ENCODE data around the gene SFMBT2.

The SFMBT2 gene

DNA sequence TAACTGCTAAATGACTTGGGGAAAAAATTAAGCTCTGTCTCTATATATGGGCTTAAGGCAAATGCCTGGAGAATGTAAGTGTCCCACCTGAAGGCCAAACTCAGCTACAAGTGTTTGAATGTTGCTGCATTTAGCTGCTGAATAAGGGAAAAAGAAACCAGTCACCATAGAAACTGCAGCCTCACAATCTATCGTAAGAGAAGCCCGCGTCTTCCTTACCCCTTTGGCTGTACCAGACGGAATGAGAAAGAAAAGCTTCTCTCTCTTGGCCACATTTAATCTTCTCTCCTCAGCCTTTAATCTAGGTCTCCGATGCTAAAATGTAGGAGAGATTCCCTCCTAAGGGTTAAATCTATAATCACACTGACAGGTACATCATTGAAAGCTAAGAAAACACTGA is 147.2 kb downstream of the SFMBT2 start:
- no peak for DNase-seq (ENCODE audit: low spot score)

- DNase-seq (ENCODE audit: low spot score), result no peak
Observed at GRCh38 chr10:7261351-7261750, 149.5 kb downstream of the SFMBT2 start.

DNA sequence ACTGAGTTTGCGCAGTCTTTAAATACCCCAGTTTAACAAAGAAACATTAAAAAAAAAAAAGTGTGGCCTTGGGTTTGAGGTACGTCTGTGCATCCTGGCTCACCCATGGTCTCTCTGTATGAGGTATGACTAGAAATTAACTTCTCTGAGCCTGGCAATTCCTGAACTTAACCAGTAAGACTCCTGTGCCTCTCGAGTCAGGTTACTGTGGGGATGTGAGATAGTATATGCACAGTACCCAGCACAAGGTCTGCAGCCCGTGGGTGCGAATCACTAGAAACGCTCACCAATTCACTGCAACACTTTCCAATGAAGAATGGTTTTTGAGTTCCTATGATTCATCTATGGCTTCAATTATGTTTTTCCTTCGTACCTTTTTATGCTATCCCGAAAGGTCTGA is 149.9 kb downstream of the SFMBT2 start:
- DNase-seq (ENCODE audit: low spot score), result no peak

DNA sequence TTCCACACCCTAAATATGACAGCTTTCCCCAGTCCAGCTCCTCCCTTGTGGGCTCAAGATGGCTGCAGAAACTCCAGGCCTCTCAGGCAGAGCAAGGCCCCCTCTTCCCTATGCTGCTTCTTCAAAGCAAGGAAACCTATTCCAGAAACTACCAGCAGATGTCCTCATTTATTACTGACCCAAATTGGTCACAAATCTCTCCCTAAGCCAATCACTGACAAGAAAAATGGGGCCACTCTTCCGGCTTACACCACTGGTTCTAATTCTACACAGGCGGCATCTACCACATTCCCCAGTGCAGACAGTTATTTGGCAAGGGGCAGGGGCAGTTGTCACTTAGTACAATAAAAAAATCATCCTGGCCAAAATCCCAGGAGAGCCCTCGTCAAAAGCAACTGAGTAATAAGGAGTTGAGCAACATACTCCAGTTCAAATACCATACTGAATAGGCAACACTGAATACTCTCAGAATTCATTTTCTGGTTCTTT is 150.4 kb downstream of the SFMBT2 start:
- peak; percentile 9 for DNase-seq (ENCODE audit: low spot score)

GRCh38 chr10:7258948-7259523 is 151.8 kb downstream of the SFMBT2 start:
- DNase-seq (ENCODE audit: low spot score), result no peak

DNA sequence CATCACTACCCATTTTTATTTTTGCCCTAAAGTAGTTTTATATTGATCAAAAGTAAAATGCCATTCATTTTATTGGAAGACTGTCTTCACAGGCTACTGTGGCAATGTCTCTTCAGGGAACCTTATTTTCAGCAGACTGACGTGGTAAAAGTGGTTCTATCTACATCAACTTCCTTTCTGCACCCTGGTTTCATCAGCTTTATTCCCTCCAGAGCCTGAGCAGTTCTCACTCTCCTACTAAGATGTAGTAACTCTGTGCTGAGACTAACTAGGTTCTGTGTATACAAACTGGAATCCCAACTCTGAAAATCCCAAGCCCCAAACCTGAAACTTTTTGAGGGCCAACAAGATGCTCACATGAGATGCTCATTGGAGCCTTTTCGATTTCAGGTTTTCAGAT is 155.3 kb downstream of the SFMBT2 start:
- no peak for DNase-seq (ENCODE audit: low spot score)

GRCh38 chr10:7251696-7252465 is 159.0 kb downstream of the SFMBT2 start:
- peak; percentile 10 for DNase-seq (ENCODE audit: low spot score)

DNA sequence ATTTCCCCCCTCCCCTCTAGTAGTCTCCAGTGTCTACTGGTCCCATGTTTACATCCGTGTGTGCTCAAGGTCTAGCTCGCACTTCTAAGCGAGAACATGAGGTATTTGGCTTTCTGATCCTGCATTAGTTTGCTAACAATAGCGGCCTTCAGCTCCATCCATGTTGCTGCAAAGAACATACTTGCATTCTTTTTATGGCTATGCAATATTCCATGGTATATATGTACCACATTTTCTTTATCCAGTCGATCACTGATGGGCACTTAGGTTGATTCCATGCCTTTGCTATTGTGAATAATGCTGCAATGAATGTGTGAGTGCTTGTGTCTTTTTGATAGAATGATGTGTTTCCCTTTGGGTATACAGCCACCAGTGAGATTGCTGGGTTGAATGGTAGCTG is 160.6 kb downstream of the SFMBT2 start:
- DNase-seq (ENCODE audit: low spot score), result no peak

DNA sequence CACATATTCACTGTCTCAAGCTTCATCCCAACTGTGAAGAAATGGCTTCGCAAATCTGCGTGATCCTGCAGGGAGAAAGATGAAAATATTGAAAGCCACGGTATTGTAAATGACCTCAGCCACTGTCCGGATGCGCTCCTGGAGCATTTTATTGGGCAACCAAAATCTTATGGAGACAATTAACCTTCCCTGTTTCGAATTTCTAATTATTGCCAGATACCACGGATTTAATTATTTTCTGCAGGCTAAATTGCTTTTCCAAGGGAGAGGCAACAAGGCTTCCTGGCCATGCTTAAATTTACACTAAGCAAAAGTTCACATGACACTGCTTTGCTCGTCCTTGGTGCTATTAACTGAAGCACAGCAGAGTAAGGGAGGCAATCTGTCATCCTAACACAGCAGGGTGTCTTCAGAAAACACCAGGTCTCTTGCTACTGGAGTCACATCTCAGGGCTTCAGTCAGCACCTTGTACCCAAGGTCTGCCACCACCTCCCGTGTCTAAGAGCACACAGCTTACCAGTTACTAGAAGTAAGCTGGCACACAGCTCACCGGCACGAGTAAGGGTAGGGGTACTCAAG is 162.2 kb downstream of the SFMBT2 start:
- no peak for DNase-seq (ENCODE audit: low spot score)

DNA sequence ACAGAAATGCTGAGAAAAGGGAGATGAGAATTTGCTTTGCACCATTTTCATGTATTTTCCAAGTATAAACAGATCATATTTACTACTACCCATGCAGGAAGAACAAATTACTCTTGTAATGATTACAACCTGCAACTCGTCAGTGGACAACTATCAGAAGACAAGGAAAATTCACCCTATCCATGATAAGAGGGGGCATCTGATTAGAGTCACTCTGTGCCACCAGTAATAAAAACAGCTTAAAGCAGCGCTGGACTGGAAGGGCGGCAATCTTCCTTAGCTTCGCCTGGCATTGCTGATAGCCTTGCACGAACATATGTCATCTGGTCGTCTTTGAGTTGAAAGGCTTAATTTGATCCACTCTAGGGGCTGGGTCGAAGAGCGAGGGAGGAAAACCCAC is 162.7 kb downstream of the SFMBT2 start:
- DNase-seq (ENCODE audit: low spot score), result no peak

DNA sequence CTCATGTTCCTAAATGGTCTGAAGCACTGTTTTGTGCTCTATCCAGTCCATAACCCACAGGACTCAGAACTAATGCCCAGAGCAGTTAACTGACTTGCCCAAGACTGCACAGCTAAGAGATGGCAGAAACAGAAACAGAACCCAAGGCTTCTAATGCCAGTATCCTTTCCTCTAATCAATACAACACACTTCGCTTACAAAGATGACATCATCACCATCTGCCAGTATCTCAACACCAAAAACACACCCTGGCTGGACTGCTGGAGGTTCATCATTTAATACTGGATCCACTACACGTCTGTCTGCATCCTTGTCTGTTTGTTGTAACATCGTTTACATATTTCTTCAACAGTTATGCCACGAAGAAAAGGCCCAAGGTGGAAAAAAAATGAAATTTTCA is 165.3 kb downstream of the SFMBT2 start:
- no peak for DNase-seq (ENCODE audit: low spot score)

DNA sequence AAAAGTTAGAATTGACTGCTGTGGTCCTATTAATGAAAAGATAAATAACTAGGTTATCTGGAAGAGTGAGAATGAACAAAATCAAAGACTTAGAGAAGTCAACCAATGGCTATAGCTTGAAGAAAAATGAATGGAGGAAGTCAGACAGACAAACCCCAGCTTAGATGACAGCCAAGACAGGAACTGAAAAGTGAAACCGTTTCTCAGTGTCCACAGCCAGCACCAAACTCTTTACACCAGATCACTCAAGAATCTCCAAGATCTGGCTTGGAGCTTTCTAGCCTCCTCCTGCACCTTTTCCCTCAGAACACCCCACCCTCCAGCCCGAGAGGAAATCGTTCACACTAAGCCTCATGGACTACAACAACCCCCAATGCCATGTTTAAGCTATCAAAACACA is 167.0 kb downstream of the SFMBT2 start:
- no peak for DNase-seq (ENCODE audit: low spot score)

DNA sequence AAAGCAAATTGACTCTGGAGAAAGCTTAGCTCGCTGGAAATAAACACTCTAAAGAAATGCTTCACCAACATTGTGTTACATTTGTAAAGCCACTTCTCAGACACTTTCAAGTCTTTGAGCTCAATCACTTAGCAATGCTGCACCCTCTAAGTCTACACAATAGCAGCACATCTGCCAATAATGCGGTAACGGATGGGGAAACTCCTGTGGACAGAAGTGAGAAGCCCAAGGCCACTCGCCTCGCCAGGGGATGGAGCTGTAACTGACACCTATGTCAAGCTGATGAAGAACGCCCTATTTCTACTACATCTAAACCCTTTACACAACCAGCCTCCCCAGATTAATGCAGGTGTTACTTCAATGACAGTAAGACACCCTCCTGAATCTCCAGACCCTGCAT is 167.7 kb downstream of the SFMBT2 start:
- no peak for DNase-seq (ENCODE audit: low spot score)

- DNase-seq (ENCODE audit: low spot score), result no peak
Observed at GRCh38 chr10:7239312-7239985, 171.4 kb downstream of the SFMBT2 start.

GRCh38 chr10:7235376-7235775 is 175.5 kb downstream of the SFMBT2 start:
- DNase-seq (ENCODE audit: low spot score), result no peak

DNA sequence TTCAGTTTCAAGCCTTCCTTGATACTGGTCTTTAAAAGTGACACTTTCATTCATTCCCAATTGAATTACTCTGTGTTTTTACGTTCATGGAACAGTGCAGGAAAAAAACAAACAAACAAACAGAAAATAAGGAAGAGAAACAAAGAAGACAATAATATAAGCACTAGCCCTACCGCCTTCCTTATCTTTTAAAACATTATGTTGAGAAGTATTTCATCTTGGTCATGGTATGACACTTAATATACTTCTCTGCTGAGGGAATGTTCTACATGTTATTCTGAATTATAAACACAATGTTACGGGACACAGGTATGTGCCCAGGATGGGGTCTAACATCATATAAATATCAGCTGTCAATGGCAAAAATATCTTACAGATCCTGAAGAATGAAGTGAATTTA is 176.7 kb downstream of the SFMBT2 start:
- DNase-seq (ENCODE audit: low spot score), result no peak

GRCh38 chr10:7233259-7233991 is 177.4 kb downstream of the SFMBT2 start:
- no peak for DNase-seq (ENCODE audit: low spot score)

GRCh38 chr10:7231509-7232414 is 179.1 kb downstream of the SFMBT2 start:
- DNase-seq (ENCODE audit: low spot score), result no peak

GRCh38 chr10:7230951-7231350 is 179.9 kb downstream of the SFMBT2 start:
- no peak for DNase-seq (ENCODE audit: low spot score)

GRCh38 chr10:7230036-7230435 is 180.8 kb downstream of the SFMBT2 start:
- DNase-seq (ENCODE audit: low spot score), result no peak

DNA sequence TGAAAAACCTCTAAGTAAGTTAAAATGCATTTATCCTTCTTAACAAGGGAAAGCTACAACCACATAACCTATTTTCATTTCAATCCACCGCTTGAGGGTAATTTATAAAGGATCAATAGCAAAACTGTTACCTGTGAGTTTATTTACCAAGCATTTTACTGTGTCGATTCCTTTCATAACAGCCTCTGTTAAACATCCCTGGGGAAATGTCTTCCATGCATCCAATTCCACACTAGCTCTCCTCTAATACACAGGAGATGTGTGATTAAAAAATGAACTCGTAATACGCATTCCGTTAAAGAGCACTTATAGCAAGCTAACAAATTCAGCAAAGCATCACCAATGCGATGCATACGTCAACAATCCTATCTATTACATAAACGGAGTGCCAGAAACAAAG is 185.7 kb downstream of the SFMBT2 start:
- DNase-seq (ENCODE audit: low spot score), result no peak
